ENCODE data around the gene CYBA.

CYBA gene

GRCh38 chr16:88628512-88628974, 22.3 kb downstream of the CYBA start:
- DNase-seq (ENCODE audit: low read depth): no peak

- no peak for DNase-seq (ENCODE audit: low read depth)
Measured at GRCh38 chr16:88627531-88628411, 23.1 kb downstream of the CYBA start.

- no peak for DNase-seq (ENCODE audit: low read depth)
Measured at GRCh38 chr16:88626646-88627045, 24.2 kb downstream of the CYBA start.

- DNase-seq (ENCODE audit: low read depth): no peak
Measured at GRCh38 chr16:88624977-88625576, 25.8 kb downstream of the CYBA start.

GRCh38 chr16:88624481-88624880, 26.4 kb downstream of the CYBA start:
- DNase-seq (ENCODE audit: low read depth): no peak

- no peak for DNase-seq (ENCODE audit: low read depth)
Measured at GRCh38 chr16:88623858-88624257, 27.0 kb downstream of the CYBA start.

- no peak for DNase-seq (ENCODE audit: low read depth)
Measured at GRCh38 chr16:88622866-88623265, 28.0 kb downstream of the CYBA start.

GRCh38 chr16:88622125-88622524, 28.7 kb downstream of the CYBA start:
- no peak for DNase-seq (ENCODE audit: low read depth)

- DNase-seq (ENCODE audit: low read depth): peak; percentile 37
Measured at GRCh38 chr16:88619859-88620815, 30.7 kb downstream of the CYBA start.

GRCh38 chr16:88618956-88619667, 31.7 kb downstream of the CYBA start:
- DNase-seq (ENCODE audit: low read depth): no peak

GRCh38 chr16:88618182-88618955, 32.5 kb downstream of the CYBA start:
- no peak for DNase-seq (ENCODE audit: low read depth)

GRCh38 chr16:88617268-88618031, 33.4 kb downstream of the CYBA start:
- no peak for DNase-seq (ENCODE audit: low read depth)

GRCh38 chr16:88616736-88617135, 34.1 kb downstream of the CYBA start:
- no peak for DNase-seq (ENCODE audit: low read depth)

- no peak for DNase-seq (ENCODE audit: low read depth)
Measured at GRCh38 chr16:88616320-88616719, 34.5 kb downstream of the CYBA start.

GRCh38 chr16:88614818-88615580, 35.9 kb downstream of the CYBA start:
- DNase-seq (ENCODE audit: low read depth): no peak

- no peak for DNase-seq (ENCODE audit: low read depth)
Measured at GRCh38 chr16:88613911-88614817, 36.7 kb downstream of the CYBA start.

- no peak for DNase-seq (ENCODE audit: low read depth)
Measured at GRCh38 chr16:88613293-88613692, 37.6 kb downstream of the CYBA start.

All from non-pigmented ciliary epithelial cell (primary cell).